Keratinocyte (primary cell): Measurements from ENCODE around the gene ZFR2. TPM values are rescaled to one million over a fixed set of nuclear protein-coding genes. Genes with fewer than 3 reads are reported as not detected.

ENCODE experiments used
- DNase-seq: peaks from one replicate; pipeline ENCODE4 v3.0.0-alpha.2; 2011; ENCODE audit warnings: low read depth, missing footprints, low spot score
- FAIRE-seq: peaks from 2 replicates; lab custom pipeline; 2011; peaks lifted over from hg19 to GRCh38; lab: Jason Lieb, UNC
- H2AFZ ChIP-seq: 2 replicates; pipeline ENCODE4 v1.6.0; 2012; ENCODE audit warnings: low read length, control low read depth, inconsistent platforms; ENCODE audit not compliant: control insufficient read depth
- H3K27ac ChIP-seq: 2 replicates; pipeline ENCODE4 v1.5.1; 2011; ENCODE audit warnings: low read length; ENCODE audit not compliant: control insufficient read depth, insufficient read depth
- H3K27me3 ChIP-seq: 3 replicates; pipeline ENCODE4 v1.6.0; 2011; ENCODE audit warnings: low read length; ENCODE audit not compliant: control insufficient read depth, insufficient read depth; ENCODE audit errors: extremely low read depth
- H3K36me3 ChIP-seq, 2 experiments: 2 replicates in 1 of 2; 3 replicates in 1 of 2; pipeline ENCODE4 v1.5.1; 2011; ENCODE audit warnings: low read length in 2 of 2, mild to moderate bottlenecking in 1 of 2; ENCODE audit not compliant: control insufficient read depth in 2 of 2, insufficient read depth in 2 of 2; ENCODE audit errors: extremely low read depth in 1 of 2
- H3K4me1 ChIP-seq: 3 replicates; pipeline ENCODE4 v1.5.1; 2011; ENCODE audit warnings: low read length; ENCODE audit not compliant: control insufficient read depth, insufficient read depth; ENCODE audit errors: extremely low read depth
- H3K4me2 ChIP-seq: 3 replicates; pipeline ENCODE4 v1.6.0; 2011; ENCODE audit warnings: low read depth, low read length; ENCODE audit not compliant: control insufficient read depth, insufficient read depth; ENCODE audit errors: extremely low read depth
- H3K4me3 ChIP-seq, 3 experiments: fragments of 200-600 bp in 1 of 3; sonication (generic) in 1 of 3; 2 replicates in 2 of 3; 3 replicates in 1 of 3; pipeline ENCODE4 v1.5.1; 2011 to 2016; ENCODE audit warnings: low read length in 3 of 3, mild to moderate bottlenecking in 3 of 3, control low read depth in 2 of 3, inconsistent platforms in 1 of 3, low read depth in 1 of 3, mixed read lengths in 1 of 3, mixed run types in 1 of 3, moderate library complexity in 1 of 3; ENCODE audit not compliant: control insufficient read depth in 2 of 3, insufficient read depth in 2 of 3; ENCODE audit errors: extremely low read depth in 1 of 3
- H3K79me2 ChIP-seq: 2 replicates; pipeline ENCODE4 v1.6.0; 2012; ENCODE audit warnings: low read length; ENCODE audit not compliant: control insufficient read depth, insufficient read depth
- H3K9ac ChIP-seq: 3 replicates; pipeline ENCODE4 v1.6.0; 2011; ENCODE audit warnings: low read length; ENCODE audit not compliant: control insufficient read depth, insufficient read depth; ENCODE audit errors: extremely low read depth
- H3K9me1 ChIP-seq: 3 replicates; pipeline ENCODE4 v1.6.0; 2011; ENCODE audit warnings: low read length; ENCODE audit not compliant: control insufficient read depth, insufficient read depth; ENCODE audit errors: extremely low read depth
- H3K9me3 ChIP-seq: 2 replicates; pipeline ENCODE4 v1.5.1; 2012; ENCODE audit warnings: low read depth, low read length; ENCODE audit not compliant: control insufficient read depth
- H4K20me1 ChIP-seq: 3 replicates; pipeline ENCODE4 v1.6.0; 2011; ENCODE audit warnings: low read length; ENCODE audit not compliant: control insufficient read depth, insufficient read depth; ENCODE audit errors: extremely low read depth
- EZH2 ChIP-seq: IDR thresholded peaks from one replicate; pipeline ENCODE4 v1.6.1; 2012; ENCODE audit warnings: inconsistent platforms, mild to moderate bottlenecking, low read length, moderate library complexity
- dilution Hi-C: fragments of 300-500 bp; cut with MboI; formaldehyde crosslinking; loops from one replicate; pipeline ENCODE4 v1.7.0; 2020; ENCODE audit warnings: low sequenced_read_pairs; ENCODE audit not compliant: extremely low pct_ligation_motif_present
- polyA plus RNA-seq, 5 experiments: library from polyadenylated mRNA; depleted of rRNA in 3 of 5; stranded (reverse) in 3 of 5; stranded (forward) in 1 of 5; unstranded in 1 of 5; fragments of >200 nt; gene quantifications; 1 replicate in 1 of 5; 2 replicates in 3 of 5; 3 replicates in 1 of 5; pipeline versions ENCODE4 v1.2.1 to v1.2.3, GENCODE V29; 2011 to 2012; ENCODE audit warnings: missing spikeins in 2 of 5, low read depth in 1 of 5, low replicate concordance in 1 of 5
- TF ChIP-seq, protein P1 (sequence below), 3 experiments: IDR thresholded peaks in 1 of 3; conservative IDR thresholded peaks in 1 of 3; optimal IDR thresholded peaks in 1 of 3; 2 replicates in 2 of 3; 3 replicates in 1 of 3; pipeline versions ENCODE3 to v1.5.1; 2011; ENCODE audit warnings: low read length in 3 of 3, mild to moderate bottlenecking in 3 of 3, moderate library complexity in 2 of 3, control low read depth in 1 of 3, inconsistent platforms in 1 of 3; ENCODE audit not compliant: insufficient read depth in 2 of 3; ENCODE audit errors: extremely low read depth in 1 of 3

Gene ZFR2
- polyA plus RNA-seq, 1 donor (not counting 4 experiments of a cell fraction or from before 2014, with no cell fraction given), result not detected

DNA sequence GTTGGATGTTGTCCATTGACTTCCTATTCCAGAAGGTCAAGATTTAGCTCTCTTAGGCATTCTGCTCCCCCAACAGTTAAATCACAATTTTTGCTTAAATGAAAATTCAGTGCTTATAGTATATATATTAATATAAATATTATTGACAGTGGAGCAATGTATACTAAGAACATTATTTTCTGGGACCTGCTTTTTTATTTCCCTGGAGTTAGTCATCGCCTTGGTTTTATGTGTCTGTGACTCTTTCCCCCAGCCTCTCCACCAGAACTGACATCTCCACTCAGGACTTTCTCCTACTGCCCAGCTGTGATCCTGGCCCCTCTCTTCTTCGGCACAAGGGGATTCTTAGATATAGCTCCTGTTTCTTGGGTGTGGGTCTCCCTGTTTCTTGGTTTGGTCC lies 72.5 kb downstream of the ZFR2 start:
- Histone ChIP-seq H3K79me2 (no peaks in the 10 kb centered on the region), H3K27me3 (peaks cover 14% of the 10 kb centered on the region), H3K4me3 (no peak overlapping the region), H3K27ac (no peak overlapping the region), H3K9me1 (no peaks in the 10 kb centered on the region), H2AFZ (no peak overlapping the region), H4K20me1 (no peaks in the 10 kb centered on the region), H3K4me2 (no peak overlapping the region), H3K9me3 (peaks cover 2% of the 10 kb centered on the region), H3K36me3 (no peaks in the 10 kb centered on the region), H3K9ac (no peak overlapping the region), H3K4me1 (no peaks in the 10 kb centered on the region)
- dilution Hi-C loops, result no loop called here
- DNase-seq (no peak), FAIRE-seq (no peak)
- TF ChIP-seq, protein P1, sequence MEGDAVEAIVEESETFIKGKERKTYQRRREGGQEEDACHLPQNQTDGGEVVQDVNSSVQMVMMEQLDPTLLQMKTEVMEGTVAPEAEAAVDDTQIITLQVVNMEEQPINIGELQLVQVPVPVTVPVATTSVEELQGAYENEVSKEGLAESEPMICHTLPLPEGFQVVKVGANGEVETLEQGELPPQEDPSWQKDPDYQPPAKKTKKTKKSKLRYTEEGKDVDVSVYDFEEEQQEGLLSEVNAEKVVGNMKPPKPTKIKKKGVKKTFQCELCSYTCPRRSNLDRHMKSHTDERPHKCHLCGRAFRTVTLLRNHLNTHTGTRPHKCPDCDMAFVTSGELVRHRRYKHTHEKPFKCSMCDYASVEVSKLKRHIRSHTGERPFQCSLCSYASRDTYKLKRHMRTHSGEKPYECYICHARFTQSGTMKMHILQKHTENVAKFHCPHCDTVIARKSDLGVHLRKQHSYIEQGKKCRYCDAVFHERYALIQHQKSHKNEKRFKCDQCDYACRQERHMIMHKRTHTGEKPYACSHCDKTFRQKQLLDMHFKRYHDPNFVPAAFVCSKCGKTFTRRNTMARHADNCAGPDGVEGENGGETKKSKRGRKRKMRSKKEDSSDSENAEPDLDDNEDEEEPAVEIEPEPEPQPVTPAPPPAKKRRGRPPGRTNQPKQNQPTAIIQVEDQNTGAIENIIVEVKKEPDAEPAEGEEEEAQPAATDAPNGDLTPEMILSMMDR (optimal IDR thresholded peaks at IDR 0.05 in 1 of 3, IDR thresholded peaks at IDR 0.05 in 1 of 3, conservative IDR thresholded peaks at IDR 0.05 in 1 of 3; ENCODE audit: extremely low read depth in 1 of 3, insufficient read depth in 2 of 3, low read length in 3 of 3), result no peak
- no peak for TF ChIP-seq EZH2

DNA sequence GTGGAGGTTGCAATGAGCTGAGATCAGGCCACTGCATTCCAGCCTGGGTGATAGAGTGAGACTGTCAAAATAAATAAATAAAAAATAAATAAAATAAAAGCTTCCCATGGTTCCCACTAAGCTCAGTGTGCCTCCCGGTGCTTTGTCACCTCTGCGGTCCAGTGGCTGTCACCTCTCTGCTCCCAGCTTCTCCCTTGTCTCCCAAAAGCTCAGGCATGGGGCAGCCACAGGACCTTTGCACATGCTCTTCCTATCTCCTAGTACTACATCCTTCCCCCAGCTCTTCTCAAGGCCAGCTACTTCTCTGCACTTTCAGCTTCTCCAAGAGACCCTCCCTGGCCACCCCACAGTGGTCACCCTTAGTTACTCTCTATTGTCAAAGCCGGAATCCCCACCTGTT lies 75.0 kb downstream of the ZFR2 start:
- no peak overlapping the region for H3K9ac ChIP-seq
- no peaks in the 10 kb centered on the region for H3K4me1 ChIP-seq
- no peak overlapping the region for H3K27ac ChIP-seq
- no peak for DNase-seq
- no peaks in the 10 kb centered on the region for H3K79me2 ChIP-seq
- H2AFZ ChIP-seq, result no peak overlapping the region
- no peak overlapping the region for H3K4me3 ChIP-seq
- no peaks in the 10 kb centered on the region for H3K9me1 ChIP-seq
- peaks cover 14% of the 10 kb centered on the region for H3K27me3 ChIP-seq
- no peaks in the 10 kb centered on the region for H3K36me3 ChIP-seq
- peaks cover 2% of the 10 kb centered on the region for H3K9me3 ChIP-seq
- dilution Hi-C loops, result no loop called here
- H4K20me1 ChIP-seq, result no peaks in the 10 kb centered on the region
- FAIRE-seq, result no peak
- TF ChIP-seq, protein P1 (optimal IDR thresholded peaks at IDR 0.05 in 1 of 3, IDR thresholded peaks at IDR 0.05 in 1 of 3, conservative IDR thresholded peaks at IDR 0.05 in 1 of 3; ENCODE audit: extremely low read depth in 1 of 3, insufficient read depth in 2 of 3, low read length in 3 of 3), result no peak
- TF ChIP-seq EZH2, result no peak
- H3K4me2 ChIP-seq, result no peak overlapping the region
